OCI-LY3 (cell line): ENCODE measurements around the gene ZKSCAN4.

Source experiments
- CTCF ChIP-seq: fragments of 200-600, 300-600 bp; sonication (generic); IDR thresholded peaks from 2 replicates; pipeline ENCODE4 v1.5.1; 2014; ENCODE audit warnings: antibody characterized with exemption, low read length, low read depth
- EZH2phosphoT487 ChIP-seq: fragments of 200-600 bp; shearing (Covaris generic); IDR thresholded peaks from 2 replicates; pipeline ENCODE4 v1.6.1; 2018; ENCODE audit warnings: antibody characterized with exemption, mixed run types, low read depth

- TF ChIP-seq CTCF (no peak), EZH2phosphoT487 (no peak)
These were observed 43.9 kb downstream of the ZKSCAN4 start for GRCh38 chr6:28208111-28208659.
